ENCODE measurements around the gene EXOSC3. TPM values are rescaled to one million over a fixed set of nuclear protein-coding genes. Genes with fewer than 3 reads are reported as not detected.
A peak's percentile ranks its signal among the peaks of the same experiment; 100 is the strongest.
"Not testable (repeated sequence)": the region's sequence is repeated elsewhere in the genome, so short reads cannot be mapped to it uniquely, and the experiment has no call there.

EXOSC3 gene
- total RNA-seq, 6 experiments from 2014 or later = 37.7 to 49.8 (median 41.9) TPM

- H3K9me3 Mint-ChIP-seq = no peaks in the 10 kb centered on the region
- DNase-seq = no peak
- no peak overlapping the region for H3K4me3 Mint-ChIP-seq
- peaks cover 12% of the 10 kb centered on the region; the same call in 1 of the 2 replicates for H3K36me3 Mint-ChIP-seq (ENCODE audit: low read depth)
- no peak for TF ChIP-seq CTCF (IDR thresholded peaks at IDR 0.05)
- no peak overlapping the region for H3K27ac Mint-ChIP-seq
- peaks cover 12% of the 10 kb centered on the region; the same call in 1 of the 2 replicates for H3K4me1 Mint-ChIP-seq (ENCODE audit: low read depth)
- no peaks in the 10 kb centered on the region; the same call in none of the 2 replicates for H3K27me3 Mint-ChIP-seq (ENCODE audit: insufficient read depth)
These were observed 28.0 kb upstream of the EXOSC3 start for GRCh38 chr9:37812773-37813379.

- no peak for DNase-seq
- Mint-ChIP-seq H3K4me1 (ENCODE audit: low read depth) (peaks cover 12% of the 10 kb centered on the region; the same call in 1 of the 2 replicates), H3K4me3 (no peak overlapping the region), H3K27ac (peak overlapping the region; percentile 0; the same call in 1 of the 2 replicates), H3K27me3 (ENCODE audit: insufficient read depth) (no peaks in the 10 kb centered on the region; the same call in 1 of the 2 replicates), H3K9me3 (no peaks in the 10 kb centered on the region), H3K36me3 (ENCODE audit: low read depth) (peaks cover 12% of the 10 kb centered on the region; the same call in 1 of the 2 replicates)
- TF ChIP-seq CTCF (IDR thresholded peaks at IDR 0.05) = no peak
These were observed 27.1 kb upstream of the EXOSC3 start for GRCh38 chr9:37811906-37812476.

GRCh38 chr9:37809676-37810075 lies 24.8 kb upstream of the EXOSC3 start:
- Mint-ChIP-seq H3K36me3 (ENCODE audit: low read depth) (peaks cover 12% of the 10 kb centered on the region; the same call in 1 of the 2 replicates), H3K4me1 (ENCODE audit: low read depth) (peaks cover 12% of the 10 kb centered on the region; the same call in 1 of the 2 replicates)
- not testable (repeated sequence) for H3K27ac Mint-ChIP-seq; H3K4me3 Mint-ChIP-seq; DNase-seq; H3K9me3 Mint-ChIP-seq; H3K27me3 Mint-ChIP-seq (ENCODE audit: insufficient read depth)

- TF ChIP-seq CTCF (IDR thresholded peaks at IDR 0.05) = no peak
- no peaks in the 10 kb centered on the region; the same call in 1 of the 2 replicates for H3K27me3 Mint-ChIP-seq (ENCODE audit: insufficient read depth)
- no peak for DNase-seq
- H3K4me1 Mint-ChIP-seq (ENCODE audit: low read depth) = peaks cover 22% of the 10 kb centered on the region
- H3K27ac Mint-ChIP-seq = no peak overlapping the region
- peaks cover 1% of the 10 kb centered on the region; the same call in 1 of the 2 replicates for H3K36me3 Mint-ChIP-seq (ENCODE audit: low read depth)
- H3K4me3 Mint-ChIP-seq = no peak overlapping the region
- H3K9me3 Mint-ChIP-seq = no peaks in the 10 kb centered on the region
These were observed 21.4 kb upstream of the EXOSC3 start for GRCh38 chr9:37806271-37806670.

GRCh38 chr9:37801959-37802711 lies 17.3 kb upstream of the EXOSC3 start:
- Mint-ChIP-seq H3K9me3 (no peaks in the 10 kb centered on the region), H3K4me3 (peak overlapping the region; percentile 81), H3K4me1 (ENCODE audit: low read depth) (peaks cover 29% of the 10 kb centered on the region), H3K27ac (peak overlapping the region; percentile 1), H3K27me3 (ENCODE audit: insufficient read depth) (no peaks in the 10 kb centered on the region; the same call in 1 of the 2 replicates), H3K36me3 (ENCODE audit: low read depth) (no peaks in the 10 kb centered on the region)
- TF ChIP-seq CTCF (IDR thresholded peaks at IDR 0.05) = no peak
- no peak for DNase-seq

All from HFFc6 (cell line).